ENCODE data around the gene HS6ST2.
"Not testable (repeated sequence)": the region's sequence is repeated elsewhere in the genome, so short reads cannot be mapped to it uniquely, and the experiment has no call there.

Gene HS6ST2

DNA sequence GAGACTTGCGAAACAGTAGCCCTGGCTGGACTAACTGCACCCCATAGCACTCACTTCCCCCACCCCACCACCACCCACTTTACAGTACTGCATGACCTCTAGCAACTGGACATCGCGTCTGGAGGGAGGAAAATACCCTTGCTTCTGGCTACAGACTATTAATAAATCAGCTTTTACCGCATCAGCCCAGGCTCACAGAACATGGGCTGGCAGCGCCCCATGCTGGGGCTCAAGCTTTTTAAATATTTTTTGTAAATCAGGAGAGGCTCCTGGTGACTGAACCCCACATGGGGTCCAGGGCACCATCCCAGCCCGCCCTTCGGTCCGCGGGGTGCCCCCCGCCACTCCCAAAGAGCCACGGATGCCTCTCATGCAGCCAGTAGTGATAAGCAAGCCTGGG is 2.7 kb downstream of the HS6ST2 start:
- Histone ChIP-seq H3K4me3 (ENCODE audit: low read length) (no peak overlapping the region), H3K27me3 (replicated peaks; ENCODE audit: insufficient read depth, low read length) (no peaks in the 10 kb centered on the region), H3F3A (ENCODE audit: insufficient read depth, low read length) (no peaks in the 10 kb centered on the region), H3K9me2 (replicated peaks; ENCODE audit: insufficient read depth, low read length) (no peaks in the 10 kb centered on the region), H3K9me3 (replicated peaks; ENCODE audit: insufficient read depth, low read length) (no peaks in the 10 kb centered on the region), H3K36me3 (replicated peaks; ENCODE audit: insufficient read depth, low read length) (no peaks in the 10 kb centered on the region), H4K20me1 (ENCODE audit: insufficient read depth, low read length) (no peaks in the 10 kb centered on the region), H3K4me1 (ENCODE audit: low read length) (no peaks in the 10 kb centered on the region), H3K9ac (ENCODE audit: low read length) (no peak overlapping the region), H3K79me2 (ENCODE audit: low read length) (no peaks in the 10 kb centered on the region), H2AFZ (ENCODE audit: low read length) (no peak overlapping the region), H3K4me2 (ENCODE audit: low read depth, low read length) (no peak overlapping the region), H3K27ac (ENCODE audit: low read length) (no peak overlapping the region)
- no peak for TF ChIP-seq EZH2phosphoT487 (IDR thresholded peaks at IDR 0.05; ENCODE audit: low read length)
- TF ChIP-seq, protein P1, sequence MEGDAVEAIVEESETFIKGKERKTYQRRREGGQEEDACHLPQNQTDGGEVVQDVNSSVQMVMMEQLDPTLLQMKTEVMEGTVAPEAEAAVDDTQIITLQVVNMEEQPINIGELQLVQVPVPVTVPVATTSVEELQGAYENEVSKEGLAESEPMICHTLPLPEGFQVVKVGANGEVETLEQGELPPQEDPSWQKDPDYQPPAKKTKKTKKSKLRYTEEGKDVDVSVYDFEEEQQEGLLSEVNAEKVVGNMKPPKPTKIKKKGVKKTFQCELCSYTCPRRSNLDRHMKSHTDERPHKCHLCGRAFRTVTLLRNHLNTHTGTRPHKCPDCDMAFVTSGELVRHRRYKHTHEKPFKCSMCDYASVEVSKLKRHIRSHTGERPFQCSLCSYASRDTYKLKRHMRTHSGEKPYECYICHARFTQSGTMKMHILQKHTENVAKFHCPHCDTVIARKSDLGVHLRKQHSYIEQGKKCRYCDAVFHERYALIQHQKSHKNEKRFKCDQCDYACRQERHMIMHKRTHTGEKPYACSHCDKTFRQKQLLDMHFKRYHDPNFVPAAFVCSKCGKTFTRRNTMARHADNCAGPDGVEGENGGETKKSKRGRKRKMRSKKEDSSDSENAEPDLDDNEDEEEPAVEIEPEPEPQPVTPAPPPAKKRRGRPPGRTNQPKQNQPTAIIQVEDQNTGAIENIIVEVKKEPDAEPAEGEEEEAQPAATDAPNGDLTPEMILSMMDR (IDR thresholded peaks at IDR 0.05; ENCODE audit: low read length): no peak
- TF ChIP-seq EZH2 (optimal IDR thresholded peaks at IDR 0.05; ENCODE audit: low read depth, low read length): no peak
- DNase-seq: no peak

DNA sequence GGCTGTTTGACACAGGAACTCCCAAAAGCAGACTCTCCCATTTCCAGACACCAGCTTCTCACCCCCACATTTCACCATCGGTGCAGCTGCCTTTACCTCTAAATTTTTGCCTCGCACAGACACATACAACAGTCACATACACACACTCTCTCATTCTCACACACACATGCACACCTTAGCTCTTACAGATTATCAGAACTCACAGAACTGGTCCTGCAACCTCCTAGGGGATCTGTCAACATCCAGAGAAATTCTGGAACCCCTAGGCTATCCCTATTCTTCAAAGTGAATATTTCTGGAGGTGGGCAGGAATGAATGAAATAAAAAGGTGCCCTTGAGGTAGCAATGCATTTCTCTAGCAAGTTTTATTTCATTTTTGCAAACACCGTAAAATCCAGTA is 4.1 kb downstream of the HS6ST2 start:
- Histone ChIP-seq H3K9ac (ENCODE audit: low read length) (no peak overlapping the region), H3K4me1 (ENCODE audit: low read length) (no peaks in the 10 kb centered on the region), H3K79me2 (ENCODE audit: low read length) (no peaks in the 10 kb centered on the region), H3K27me3 (replicated peaks; ENCODE audit: insufficient read depth, low read length) (no peaks in the 10 kb centered on the region), H3K27ac (ENCODE audit: low read length) (no peak overlapping the region), H3K4me3 (ENCODE audit: low read length) (no peak overlapping the region), H3K4me2 (ENCODE audit: low read depth, low read length) (no peak overlapping the region), H3F3A (ENCODE audit: insufficient read depth, low read length) (no peaks in the 10 kb centered on the region), H3K9me3 (replicated peaks; ENCODE audit: insufficient read depth, low read length) (no peaks in the 10 kb centered on the region), H4K20me1 (ENCODE audit: insufficient read depth, low read length) (no peaks in the 10 kb centered on the region), H3K9me2 (replicated peaks; ENCODE audit: insufficient read depth, low read length) (no peaks in the 10 kb centered on the region), H3K36me3 (replicated peaks; ENCODE audit: insufficient read depth, low read length) (no peaks in the 10 kb centered on the region), H2AFZ (ENCODE audit: low read length) (no peak overlapping the region)
- DNase-seq: no peak
- no peak for TF ChIP-seq EZH2phosphoT487 (IDR thresholded peaks at IDR 0.05; ENCODE audit: low read length)
- TF ChIP-seq EZH2 (optimal IDR thresholded peaks at IDR 0.05; ENCODE audit: low read depth, low read length): no peak

DNA sequence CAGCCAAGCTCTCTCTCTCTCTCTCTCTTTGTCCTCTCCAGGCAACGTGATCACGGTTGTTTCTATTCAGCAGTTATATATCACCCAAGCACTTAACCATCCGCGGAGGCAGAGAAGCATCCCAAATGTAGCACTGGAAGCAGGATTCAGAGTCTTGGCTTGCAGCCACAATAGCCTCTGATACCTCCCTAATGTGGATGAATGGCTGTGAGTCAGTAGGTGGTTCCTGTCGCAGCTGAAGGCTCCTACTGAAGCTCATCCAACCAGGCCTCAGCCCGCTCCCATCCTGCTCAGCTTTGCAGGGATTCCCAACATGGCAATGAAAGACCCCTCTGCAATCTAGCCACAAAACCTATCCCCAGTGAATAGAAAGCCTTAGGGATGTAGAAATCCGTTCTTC is 5.1 kb downstream of the HS6ST2 start:
- H3K79me2 ChIP-seq (ENCODE audit: low read length): no peaks in the 10 kb centered on the region
- H2AFZ ChIP-seq (ENCODE audit: low read length): no peak overlapping the region
- no peak for DNase-seq
- H3F3A ChIP-seq (ENCODE audit: insufficient read depth, low read length): no peaks in the 10 kb centered on the region
- H4K20me1 ChIP-seq (ENCODE audit: insufficient read depth, low read length): no peaks in the 10 kb centered on the region
- no peak overlapping the region for H3K27ac ChIP-seq (ENCODE audit: low read length)
- H3K27me3 ChIP-seq (replicated peaks; ENCODE audit: insufficient read depth, low read length): no peaks in the 10 kb centered on the region
- no peak overlapping the region for H3K4me3 ChIP-seq (ENCODE audit: low read length)
- TF ChIP-seq, protein P1 (IDR thresholded peaks at IDR 0.05; ENCODE audit: low read length): no peak
- TF ChIP-seq EZH2phosphoT487 (IDR thresholded peaks at IDR 0.05; ENCODE audit: low read length) (no peak), EZH2 (optimal IDR thresholded peaks at IDR 0.05; ENCODE audit: low read depth, low read length) (no peak)
- H3K9me3 ChIP-seq (replicated peaks; ENCODE audit: insufficient read depth, low read length): no peaks in the 10 kb centered on the region
- no peaks in the 10 kb centered on the region for H3K9me2 ChIP-seq (replicated peaks; ENCODE audit: insufficient read depth, low read length)
- H3K4me1 ChIP-seq (ENCODE audit: low read length): no peaks in the 10 kb centered on the region
- no peaks in the 10 kb centered on the region for H3K36me3 ChIP-seq (replicated peaks; ENCODE audit: insufficient read depth, low read length)
- H3K9ac ChIP-seq (ENCODE audit: low read length): no peak overlapping the region
- H3K4me2 ChIP-seq (ENCODE audit: low read depth, low read length): no peak overlapping the region

DNA sequence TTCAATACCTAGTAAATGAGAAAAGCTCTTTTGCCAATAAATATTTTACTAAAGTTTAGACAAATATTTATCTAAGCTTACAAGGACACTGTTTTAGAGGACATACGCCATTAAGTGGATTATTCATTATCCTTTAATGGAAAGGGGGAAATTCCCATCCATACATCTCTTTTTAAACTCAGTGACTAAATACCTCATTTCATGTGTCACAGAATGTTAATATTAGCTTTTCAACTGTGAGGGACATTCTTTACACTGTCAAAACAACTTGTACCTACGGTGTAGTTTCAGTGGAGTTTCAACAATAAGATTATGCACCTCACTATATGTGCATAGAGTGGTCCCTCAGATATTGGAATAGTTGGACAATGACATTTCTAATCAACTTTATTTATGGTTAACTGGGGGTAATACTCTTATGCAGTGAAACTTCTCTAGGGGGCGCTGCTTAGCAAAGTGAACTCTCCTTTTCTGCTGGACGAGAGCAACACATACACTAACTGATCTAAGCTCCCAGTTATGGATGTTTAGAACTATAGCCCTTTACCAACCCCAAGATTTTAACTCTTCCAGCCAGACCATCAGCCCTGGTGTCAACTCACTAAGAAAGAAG is 9.7 kb downstream of the HS6ST2 start:
- no peak overlapping the region for H3K4me2 ChIP-seq (ENCODE audit: low read depth, low read length)
- no peaks in the 10 kb centered on the region for H3K79me2 ChIP-seq (ENCODE audit: low read length)
- H4K20me1 ChIP-seq (ENCODE audit: insufficient read depth, low read length): no peaks in the 10 kb centered on the region
- H3K9me2 ChIP-seq (replicated peaks; ENCODE audit: insufficient read depth, low read length): no peaks in the 10 kb centered on the region
- TF ChIP-seq, protein P1 (IDR thresholded peaks at IDR 0.05; ENCODE audit: low read length): peak; percentile 12; the same call in 1 of the 2 replicates
- TF ChIP-seq EZH2 (optimal IDR thresholded peaks at IDR 0.05; ENCODE audit: low read depth, low read length): no peak
- no peak overlapping the region for H2AFZ ChIP-seq (ENCODE audit: low read length)
- no peaks in the 10 kb centered on the region for H3F3A ChIP-seq (ENCODE audit: insufficient read depth, low read length)
- H3K27me3 ChIP-seq (replicated peaks; ENCODE audit: insufficient read depth, low read length): no peaks in the 10 kb centered on the region
- no peaks in the 10 kb centered on the region for H3K9me3 ChIP-seq (replicated peaks; ENCODE audit: insufficient read depth, low read length)
- H3K4me1 ChIP-seq (ENCODE audit: low read length): no peaks in the 10 kb centered on the region
- H3K27ac ChIP-seq (ENCODE audit: low read length): no peak overlapping the region
- H3K36me3 ChIP-seq (replicated peaks; ENCODE audit: insufficient read depth, low read length): no peaks in the 10 kb centered on the region
- no peak overlapping the region for H3K9ac ChIP-seq (ENCODE audit: low read length)
- no peak overlapping the region for H3K4me3 ChIP-seq (ENCODE audit: low read length)
- no peak for DNase-seq

DNA sequence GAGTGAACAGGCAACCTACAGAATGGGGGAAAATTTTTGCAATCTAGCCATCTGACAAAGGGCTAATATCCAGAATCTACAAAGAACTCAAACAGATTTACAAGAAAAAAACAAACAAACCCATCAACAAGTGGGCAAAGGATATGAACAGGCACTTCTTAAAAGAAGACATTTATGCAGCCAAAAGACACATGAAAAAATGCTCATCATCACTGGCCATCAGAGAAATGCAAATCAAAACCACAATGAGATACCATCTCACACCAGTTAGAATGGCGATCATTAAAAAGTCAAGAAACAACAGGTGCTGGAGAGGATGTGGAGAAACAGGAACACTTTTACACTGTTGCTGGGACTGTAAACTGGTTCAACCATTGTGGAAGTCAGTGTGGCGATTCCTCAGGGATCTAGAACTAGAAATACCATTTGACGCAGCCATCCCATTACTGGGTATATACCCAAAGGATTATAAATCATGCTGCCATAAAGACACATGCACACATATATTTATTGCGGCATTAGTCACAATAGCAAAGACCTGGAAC is 13.3 kb downstream of the HS6ST2 start:
- not testable (repeated sequence) for H3K4me2 ChIP-seq (ENCODE audit: low read depth, low read length); H3F3A ChIP-seq (ENCODE audit: insufficient read depth, low read length); H3K4me1 ChIP-seq (ENCODE audit: low read length); H3K27me3 ChIP-seq (replicated peaks; ENCODE audit: insufficient read depth, low read length); H4K20me1 ChIP-seq (ENCODE audit: insufficient read depth, low read length); H3K9me2 ChIP-seq (replicated peaks; ENCODE audit: insufficient read depth, low read length); H3K9ac ChIP-seq (ENCODE audit: low read length); H3K9me3 ChIP-seq (replicated peaks; ENCODE audit: insufficient read depth, low read length); H2AFZ ChIP-seq (ENCODE audit: low read length); DNase-seq; H3K36me3 ChIP-seq (replicated peaks; ENCODE audit: insufficient read depth, low read length); H3K79me2 ChIP-seq (ENCODE audit: low read length); H3K4me3 ChIP-seq (ENCODE audit: low read length); H3K27ac ChIP-seq (ENCODE audit: low read length)

All from MM.1S (cell line).